ENCODE measurements around the gene SORCS2.

SORCS2 gene

DNA sequence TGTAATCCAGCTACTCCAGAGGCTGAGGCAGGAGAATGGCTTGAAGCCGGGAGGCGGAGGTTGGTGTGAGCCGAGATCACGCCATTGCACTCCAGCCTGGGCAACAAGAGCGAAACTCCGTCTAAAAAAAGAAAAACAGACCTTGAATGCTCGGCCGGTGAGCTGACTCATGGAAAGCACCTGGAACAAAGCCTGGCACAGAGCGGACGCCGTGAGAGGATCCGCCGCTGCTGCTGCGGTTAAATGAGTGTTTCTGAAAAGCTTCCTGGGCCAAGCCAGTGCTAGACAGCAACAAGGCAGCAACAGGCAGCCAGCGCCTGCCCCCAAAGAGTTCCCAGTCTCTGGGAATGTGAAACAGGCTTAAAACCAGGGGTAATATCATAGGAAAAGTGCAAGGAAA is 560.9 kb downstream of the SORCS2 start (continued):
- no peak for TF ChIP-seq ZNF391 (tag by site-specific recombination; IDR thresholded peaks at IDR 0.05; ENCODE audit: borderline replicate concordance, low read depth)
- TF ChIP-seq ZNF311 (tag by site-specific recombination; IDR thresholded peaks at IDR 0.05; ENCODE audit: borderline replicate concordance): no peak
- no peak for TF ChIP-seq ZNF169 (tag by site-specific recombination; IDR thresholded peaks at IDR 0.05)
- TF ChIP-seq, protein P1, sequence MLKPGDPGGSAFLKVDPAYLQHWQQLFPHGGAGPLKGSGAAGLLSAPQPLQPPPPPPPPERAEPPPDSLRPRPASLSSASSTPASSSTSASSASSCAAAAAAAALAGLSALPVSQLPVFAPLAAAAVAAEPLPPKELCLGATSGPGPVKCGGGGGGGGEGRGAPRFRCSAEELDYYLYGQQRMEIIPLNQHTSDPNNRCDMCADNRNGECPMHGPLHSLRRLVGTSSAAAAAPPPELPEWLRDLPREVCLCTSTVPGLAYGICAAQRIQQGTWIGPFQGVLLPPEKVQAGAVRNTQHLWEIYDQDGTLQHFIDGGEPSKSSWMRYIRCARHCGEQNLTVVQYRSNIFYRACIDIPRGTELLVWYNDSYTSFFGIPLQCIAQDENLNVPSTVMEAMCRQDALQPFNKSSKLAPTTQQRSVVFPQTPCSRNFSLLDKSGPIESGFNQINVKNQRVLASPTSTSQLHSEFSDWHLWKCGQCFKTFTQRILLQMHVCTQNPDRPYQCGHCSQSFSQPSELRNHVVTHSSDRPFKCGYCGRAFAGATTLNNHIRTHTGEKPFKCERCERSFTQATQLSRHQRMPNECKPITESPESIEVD (tag by site-specific recombination; IDR thresholded peaks at IDR 0.05): no peak
- no peak for TF ChIP-seq ZNF426 (tag by site-specific recombination; IDR thresholded peaks at IDR 0.05)
- no peak for TF ChIP-seq SP7 (tag by site-specific recombination; IDR thresholded peaks at IDR 0.05)
- TF ChIP-seq, protein P2, sequence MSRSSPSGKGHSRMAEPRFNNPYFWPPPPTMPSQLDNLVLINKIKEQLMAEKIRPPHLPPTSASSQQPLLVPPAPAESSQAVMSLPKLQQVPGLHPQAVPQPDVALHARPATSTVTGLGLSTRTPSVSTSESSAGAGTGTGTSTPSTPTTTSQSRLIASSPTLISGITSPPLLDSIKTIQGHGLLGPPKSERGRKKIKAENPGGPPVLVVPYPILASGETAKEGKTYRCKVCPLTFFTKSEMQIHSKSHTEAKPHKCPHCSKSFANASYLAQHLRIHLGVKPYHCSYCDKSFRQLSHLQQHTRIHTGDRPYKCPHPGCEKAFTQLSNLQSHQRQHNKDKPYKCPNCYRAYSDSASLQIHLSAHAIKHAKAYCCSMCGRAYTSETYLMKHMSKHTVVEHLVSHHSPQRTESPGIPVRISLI (tag by site-specific recombination; IDR thresholded peaks at IDR 0.05): no peak
- no peak for TF ChIP-seq ZXDB (tag by site-specific recombination; IDR thresholded peaks at IDR 0.05)
- no peak for TF ChIP-seq ZNF664 (tag by site-specific recombination; IDR thresholded peaks at IDR 0.05)
- TF ChIP-seq, protein P3, sequence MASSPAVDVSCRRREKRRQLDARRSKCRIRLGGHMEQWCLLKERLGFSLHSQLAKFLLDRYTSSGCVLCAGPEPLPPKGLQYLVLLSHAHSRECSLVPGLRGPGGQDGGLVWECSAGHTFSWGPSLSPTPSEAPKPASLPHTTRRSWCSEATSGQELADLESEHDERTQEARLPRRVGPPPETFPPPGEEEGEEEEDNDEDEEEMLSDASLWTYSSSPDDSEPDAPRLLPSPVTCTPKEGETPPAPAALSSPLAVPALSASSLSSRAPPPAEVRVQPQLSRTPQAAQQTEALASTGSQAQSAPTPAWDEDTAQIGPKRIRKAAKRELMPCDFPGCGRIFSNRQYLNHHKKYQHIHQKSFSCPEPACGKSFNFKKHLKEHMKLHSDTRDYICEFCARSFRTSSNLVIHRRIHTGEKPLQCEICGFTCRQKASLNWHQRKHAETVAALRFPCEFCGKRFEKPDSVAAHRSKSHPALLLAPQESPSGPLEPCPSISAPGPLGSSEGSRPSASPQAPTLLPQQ (tag by site-specific recombination; IDR thresholded peaks at IDR 0.05): no peak

GRCh38 chr4:7753931-7754465 is 561.7 kb downstream of the SORCS2 start:
- no peak overlapping the region for H3K27ac ChIP-seq (ENCODE audit: extremely low read depth, low read depth, low read length)
- ChIA-PET POLR2A (no interaction called here), CTCF (no interaction called here)
- H3K9me3 ChIP-seq (ENCODE audit: control insufficient read depth, insufficient read depth, low read depth, low read length): no peaks in the 10 kb centered on the region
- no peak overlapping the region for H3K4me3 ChIP-seq (ENCODE audit: low read depth, low read length)
- H3K36me3 ChIP-seq (ENCODE audit: control insufficient read depth in 2 of 2, insufficient read depth in 1 of 2, low read length in 2 of 2): no peaks in the 10 kb centered on the region
- no peaks in the 10 kb centered on the region; the same call in 1 of the 2 replicates for H3K4me1 ChIP-seq (ENCODE audit: control insufficient read depth, insufficient read depth, low read length)
- no peak for TF ChIP-seq ZNF155 (tag by site-specific recombination; IDR thresholded peaks at IDR 0.05)
- TF ChIP-seq GLIS2 (tag by site-specific recombination; IDR thresholded peaks at IDR 0.05): no peak
- no peak for TF ChIP-seq ZNF660 (tag by site-specific recombination; IDR thresholded peaks at IDR 0.05)
- no peak for TF ChIP-seq GLI4 (tag by site-specific recombination; IDR thresholded peaks at IDR 0.05)
- no peak for TF ChIP-seq ZXDB (tag by site-specific recombination; IDR thresholded peaks at IDR 0.05)
- no peak for TF ChIP-seq ZNF274 (IDR thresholded peaks at IDR 0.05; ENCODE audit: low read length)
- no peak for TF ChIP-seq ZNF274 (tag by site-specific recombination; IDR thresholded peaks at IDR 0.05; ENCODE audit: borderline replicate concordance)
- TF ChIP-seq BCL11B (tag by site-specific recombination; IDR thresholded peaks at IDR 0.05; ENCODE audit: low read depth): no peak
- TF ChIP-seq ZNF211 (tag by site-specific recombination; IDR thresholded peaks at IDR 0.05; ENCODE audit: low read depth): no peak
- no peak for TF ChIP-seq ZIC2 (tag by site-specific recombination; IDR thresholded peaks at IDR 0.05)
- no peak for TF ChIP-seq ZNF248 (tag by site-specific recombination; IDR thresholded peaks at IDR 0.05)
- TF ChIP-seq OVOL3 (tag by site-specific recombination; IDR thresholded peaks at IDR 0.05): no peak
- no peak for TF ChIP-seq ZNF670 (tag by site-specific recombination; IDR thresholded peaks at IDR 0.05; ENCODE audit: low read depth)
- TF ChIP-seq, protein P4, sequence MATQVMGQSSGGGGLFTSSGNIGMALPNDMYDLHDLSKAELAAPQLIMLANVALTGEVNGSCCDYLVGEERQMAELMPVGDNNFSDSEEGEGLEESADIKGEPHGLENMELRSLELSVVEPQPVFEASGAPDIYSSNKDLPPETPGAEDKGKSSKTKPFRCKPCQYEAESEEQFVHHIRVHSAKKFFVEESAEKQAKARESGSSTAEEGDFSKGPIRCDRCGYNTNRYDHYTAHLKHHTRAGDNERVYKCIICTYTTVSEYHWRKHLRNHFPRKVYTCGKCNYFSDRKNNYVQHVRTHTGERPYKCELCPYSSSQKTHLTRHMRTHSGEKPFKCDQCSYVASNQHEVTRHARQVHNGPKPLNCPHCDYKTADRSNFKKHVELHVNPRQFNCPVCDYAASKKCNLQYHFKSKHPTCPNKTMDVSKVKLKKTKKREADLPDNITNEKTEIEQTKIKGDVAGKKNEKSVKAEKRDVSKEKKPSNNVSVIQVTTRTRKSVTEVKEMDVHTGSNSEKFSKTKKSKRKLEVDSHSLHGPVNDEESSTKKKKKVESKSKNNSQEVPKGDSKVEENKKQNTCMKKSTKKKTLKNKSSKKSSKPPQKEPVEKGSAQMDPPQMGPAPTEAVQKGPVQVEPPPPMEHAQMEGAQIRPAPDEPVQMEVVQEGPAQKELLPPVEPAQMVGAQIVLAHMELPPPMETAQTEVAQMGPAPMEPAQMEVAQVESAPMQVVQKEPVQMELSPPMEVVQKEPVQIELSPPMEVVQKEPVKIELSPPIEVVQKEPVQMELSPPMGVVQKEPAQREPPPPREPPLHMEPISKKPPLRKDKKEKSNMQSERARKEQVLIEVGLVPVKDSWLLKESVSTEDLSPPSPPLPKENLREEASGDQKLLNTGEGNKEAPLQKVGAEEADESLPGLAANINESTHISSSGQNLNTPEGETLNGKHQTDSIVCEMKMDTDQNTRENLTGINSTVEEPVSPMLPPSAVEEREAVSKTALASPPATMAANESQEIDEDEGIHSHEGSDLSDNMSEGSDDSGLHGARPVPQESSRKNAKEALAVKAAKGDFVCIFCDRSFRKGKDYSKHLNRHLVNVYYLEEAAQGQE (tag by site-specific recombination; IDR thresholded peaks at IDR 0.05): no peak
- TF ChIP-seq HOXC10 (CRISPR knock-in tag; IDR thresholded peaks at IDR 0.05): no peak
- TF ChIP-seq ZNF629 (tag by site-specific recombination; IDR thresholded peaks at IDR 0.05): no peak

Measured in HEK293 (cell line).